ENCODE results near the gene PROC.

GRCh38 chr2:127437056-127437455 lies 18.8 kb downstream of the PROC start:
- TF ChIP-seq POLR2A (IDR thresholded peaks at IDR 0.05) (no peak), CTCF (IDR thresholded peaks at IDR 0.05) (no peak), EP300 (IDR thresholded peaks at IDR 0.05) (no peak)

Measured in ovary (tissue), 3 donors.